Erythroblast (primary cell): Measurements from ENCODE around the gene IQCK.

Experiments used
- GATA1 ChIP-seq: IDR thresholded peaks from 2 replicates; pipeline ENCODE4 v1.6.1; 2011; ENCODE audit warnings: low read depth, mild to moderate bottlenecking, control low read depth, low read length, moderate library complexity
- POLR2A ChIP-seq: IDR thresholded peaks from 2 replicates; pipeline ENCODE4 v1.6.1; 2011; ENCODE audit warnings: mild to moderate bottlenecking, low read length

DNA sequence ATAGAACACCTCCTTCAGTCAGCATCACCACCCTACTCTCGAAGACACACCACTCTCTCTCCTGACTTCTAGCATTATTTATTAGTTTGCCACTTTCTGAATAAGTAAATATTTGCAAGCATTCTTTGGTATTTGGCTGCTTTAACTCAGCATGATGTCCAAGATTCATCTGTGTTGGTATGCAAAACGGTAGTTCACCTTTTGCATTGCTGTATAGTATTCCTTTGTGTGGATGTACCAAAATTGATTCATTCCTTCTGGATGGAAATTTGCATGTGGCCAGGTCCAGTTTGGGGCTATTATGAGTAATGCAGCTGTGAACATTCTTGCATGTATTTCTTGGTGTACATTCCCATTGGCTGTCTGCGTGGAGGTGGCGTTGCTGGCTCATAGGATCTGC, 32.9 kb upstream of the IQCK start:
- TF ChIP-seq POLR2A = no peak
- no peak for TF ChIP-seq GATA1
